HCT116 (cell line): ENCODE measurements around the gene HIVEP3.

ENCODE experiments used
- EZH2 ChIP-seq: fragments of 200-600 bp; sonication (generic); IDR thresholded peaks from 2 replicates; pipeline ENCODE4 v1.6.1; 2017; ENCODE audit warnings: antibody characterized with exemption, mixed run types
- EZH2phosphoT487 ChIP-seq: fragments of 200-600 bp; IDR thresholded peaks from 2 replicates; pipeline ENCODE4 v1.6.1; 2018; ENCODE audit warnings: antibody characterized with exemption, borderline replicate concordance
- POLR2AphosphoS5 ChIP-seq: IDR thresholded peaks from 2 replicates; pipeline ENCODE4 v1.6.1; 2011; ENCODE audit warnings: mild to moderate bottlenecking, low read depth, low read length, moderate library complexity
- SIN3A ChIP-seq: IDR thresholded peaks from 2 replicates; pipeline ENCODE4 v1.6.1; 2012; ENCODE audit warnings: low read depth
- SP1 ChIP-seq: IDR thresholded peaks from 2 replicates; pipeline ENCODE4 v1.6.1; 2012; ENCODE audit warnings: low read depth
- YY1 ChIP-seq: IDR thresholded peaks from 2 replicates; pipeline ENCODE4 v1.6.1; 2011; ENCODE audit warnings: low read length, low read depth, moderate library complexity, mild to moderate bottlenecking; ENCODE audit not compliant: insufficient replicate concordance; ENCODE audit errors: extremely low read depth
- ZFX ChIP-seq: fragments of 450-650 bp; IDR thresholded peaks from 2 replicates; pipeline ENCODE4 v1.6.1; 2017
- ZNF274 ChIP-seq: fragments of 200-500 bp; sonication (Bioruptor generic); IDR thresholded peaks from 2 replicates; pipeline ENCODE4 v1.6.1; 2014; ENCODE audit warnings: mild to moderate bottlenecking, low read depth, low read length, inconsistent platforms
- TF ChIP-seq, protein P1 (sequence below), 3 experiments: fragments of 200-600 bp in 1 of 3; sonication (generic) in 1 of 3; IDR thresholded peaks in 2 of 3; conservative IDR thresholded peaks in 1 of 3; 2 replicates each; pipeline ENCODE4 v1.5.1; 2012 to 2017; ENCODE audit warnings: low read depth in 2 of 3, low read length in 2 of 3, antibody characterized with exemption in 1 of 3, borderline replicate concordance in 1 of 3, control low read depth in 1 of 3, mild to moderate bottlenecking in 1 of 3, mixed read lengths in 1 of 3, mixed run types in 1 of 3, moderate library complexity in 1 of 3; ENCODE audit not compliant: insufficient read depth in 1 of 3
- TF ChIP-seq, protein P2 (sequence below): IDR thresholded peaks from 2 replicates; pipeline ENCODE4 v1.6.1; 2012; ENCODE audit warnings: low read depth

DNA sequence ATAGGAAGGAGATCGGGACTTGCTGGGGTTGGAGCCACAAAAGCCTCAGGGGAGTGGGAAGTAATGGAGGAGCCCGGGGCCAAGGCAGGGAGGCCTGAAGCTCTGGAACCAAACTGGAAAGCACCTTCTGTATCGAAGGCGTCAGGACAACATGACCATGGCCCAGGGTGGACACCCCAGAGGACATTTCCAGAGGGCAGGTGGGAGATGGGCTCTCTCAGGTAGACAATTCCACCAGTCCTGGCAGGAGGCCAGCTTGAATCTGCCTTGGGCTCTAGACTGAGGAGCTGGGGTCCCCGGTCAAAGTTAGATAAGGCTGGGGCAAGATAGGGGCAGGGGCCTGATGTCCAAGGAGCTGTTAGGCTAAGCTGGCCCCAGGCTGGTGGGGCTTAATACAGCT is 329.3 kb downstream of the HIVEP3 start:
- TF ChIP-seq YY1: no peak
- TF ChIP-seq, protein P1, sequence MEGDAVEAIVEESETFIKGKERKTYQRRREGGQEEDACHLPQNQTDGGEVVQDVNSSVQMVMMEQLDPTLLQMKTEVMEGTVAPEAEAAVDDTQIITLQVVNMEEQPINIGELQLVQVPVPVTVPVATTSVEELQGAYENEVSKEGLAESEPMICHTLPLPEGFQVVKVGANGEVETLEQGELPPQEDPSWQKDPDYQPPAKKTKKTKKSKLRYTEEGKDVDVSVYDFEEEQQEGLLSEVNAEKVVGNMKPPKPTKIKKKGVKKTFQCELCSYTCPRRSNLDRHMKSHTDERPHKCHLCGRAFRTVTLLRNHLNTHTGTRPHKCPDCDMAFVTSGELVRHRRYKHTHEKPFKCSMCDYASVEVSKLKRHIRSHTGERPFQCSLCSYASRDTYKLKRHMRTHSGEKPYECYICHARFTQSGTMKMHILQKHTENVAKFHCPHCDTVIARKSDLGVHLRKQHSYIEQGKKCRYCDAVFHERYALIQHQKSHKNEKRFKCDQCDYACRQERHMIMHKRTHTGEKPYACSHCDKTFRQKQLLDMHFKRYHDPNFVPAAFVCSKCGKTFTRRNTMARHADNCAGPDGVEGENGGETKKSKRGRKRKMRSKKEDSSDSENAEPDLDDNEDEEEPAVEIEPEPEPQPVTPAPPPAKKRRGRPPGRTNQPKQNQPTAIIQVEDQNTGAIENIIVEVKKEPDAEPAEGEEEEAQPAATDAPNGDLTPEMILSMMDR (IDR thresholded peaks at IDR 0.05 in 2 of 3, conservative IDR thresholded peaks at IDR 0.05 in 1 of 3; ENCODE audit: borderline replicate concordance in 1 of 3, insufficient read depth in 1 of 3, low read depth in 2 of 3, low read length in 2 of 3): no peak
- TF ChIP-seq, protein P2, sequence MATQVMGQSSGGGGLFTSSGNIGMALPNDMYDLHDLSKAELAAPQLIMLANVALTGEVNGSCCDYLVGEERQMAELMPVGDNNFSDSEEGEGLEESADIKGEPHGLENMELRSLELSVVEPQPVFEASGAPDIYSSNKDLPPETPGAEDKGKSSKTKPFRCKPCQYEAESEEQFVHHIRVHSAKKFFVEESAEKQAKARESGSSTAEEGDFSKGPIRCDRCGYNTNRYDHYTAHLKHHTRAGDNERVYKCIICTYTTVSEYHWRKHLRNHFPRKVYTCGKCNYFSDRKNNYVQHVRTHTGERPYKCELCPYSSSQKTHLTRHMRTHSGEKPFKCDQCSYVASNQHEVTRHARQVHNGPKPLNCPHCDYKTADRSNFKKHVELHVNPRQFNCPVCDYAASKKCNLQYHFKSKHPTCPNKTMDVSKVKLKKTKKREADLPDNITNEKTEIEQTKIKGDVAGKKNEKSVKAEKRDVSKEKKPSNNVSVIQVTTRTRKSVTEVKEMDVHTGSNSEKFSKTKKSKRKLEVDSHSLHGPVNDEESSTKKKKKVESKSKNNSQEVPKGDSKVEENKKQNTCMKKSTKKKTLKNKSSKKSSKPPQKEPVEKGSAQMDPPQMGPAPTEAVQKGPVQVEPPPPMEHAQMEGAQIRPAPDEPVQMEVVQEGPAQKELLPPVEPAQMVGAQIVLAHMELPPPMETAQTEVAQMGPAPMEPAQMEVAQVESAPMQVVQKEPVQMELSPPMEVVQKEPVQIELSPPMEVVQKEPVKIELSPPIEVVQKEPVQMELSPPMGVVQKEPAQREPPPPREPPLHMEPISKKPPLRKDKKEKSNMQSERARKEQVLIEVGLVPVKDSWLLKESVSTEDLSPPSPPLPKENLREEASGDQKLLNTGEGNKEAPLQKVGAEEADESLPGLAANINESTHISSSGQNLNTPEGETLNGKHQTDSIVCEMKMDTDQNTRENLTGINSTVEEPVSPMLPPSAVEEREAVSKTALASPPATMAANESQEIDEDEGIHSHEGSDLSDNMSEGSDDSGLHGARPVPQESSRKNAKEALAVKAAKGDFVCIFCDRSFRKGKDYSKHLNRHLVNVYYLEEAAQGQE: no peak
- no peak for TF ChIP-seq ZNF274
- TF ChIP-seq EZH2: no peak
- TF ChIP-seq EZH2phosphoT487: no peak
- no peak for TF ChIP-seq POLR2AphosphoS5
- no peak for TF ChIP-seq ZFX
- no peak for TF ChIP-seq SIN3A
- no peak for TF ChIP-seq SP1
